ENCODE data around the gene STRADA. TPM values are rescaled to one million over a fixed set of nuclear protein-coding genes. Genes with fewer than 3 reads are reported as not detected.

Gene STRADA
- total and polyA plus RNA-seq, 2 of the 8 experiments (the other 6 are each of a cell fraction or from before 2014, with no cell fraction given) = 35.6 to 43.3 TPM

- TF ChIP-seq ZNF274 (IDR thresholded peaks at IDR 0.05; ENCODE audit: borderline replicate concordance, extremely low read depth, low read length) (no peak), SIRT6 (IDR thresholded peaks at IDR 0.05; ENCODE audit: low read length) (no peak), GTF2F1 (IDR thresholded peaks at IDR 0.05; ENCODE audit: borderline replicate concordance, low read depth, low read length) (no peak), PHF8 (conservative IDR thresholded peaks at IDR 0.05; ENCODE audit: low read depth, low read length) (peak; percentile 63), SIN3A (conservative IDR thresholded peaks at IDR 0.05 in 1 of 2, IDR thresholded peaks at IDR 0.05 in 1 of 2; ENCODE audit: low read depth in 1 of 2, low read length in 2 of 2) (peak; percentile 49 to 69; a peak in 1 of 4 replicates), TAF1 (IDR thresholded peaks at IDR 0.05; ENCODE audit: low read depth, low read length) (peak; percentile 84), KDM5A (IDR thresholded peaks at IDR 0.05; ENCODE audit: low read length) (no peak), NANOG (IDR thresholded peaks at IDR 0.05; ENCODE audit: insufficient read depth, low read depth, low read length, poor library complexity, severe bottlenecking) (peak; percentile 27), SUZ12 (IDR thresholded peaks at IDR 0.05; ENCODE audit: low read length) (no peak), ATF2 (IDR thresholded peaks at IDR 0.05; ENCODE audit: low read length) (peak; percentile 76), TCF12 (IDR thresholded peaks at IDR 0.05; ENCODE audit: low read depth, low read length) (0 out of 2 replicates have a peak, but pooled peaks have one; percentile 57), BCL11A (IDR thresholded peaks at IDR 0.05; ENCODE audit: low read depth in 2 of 2, low read length in 2 of 2) (no peak), JUN (IDR thresholded peaks at IDR 0.05; ENCODE audit: low read depth, low read length) (no peak), TBP (IDR thresholded peaks at IDR 0.05; ENCODE audit: low read depth, low read length) (peak; percentile 73), POLR2A (IDR thresholded peaks at IDR 0.05; ENCODE audit: control extremely low read depth in 1 of 2, low read depth in 2 of 2, low read length in 2 of 2) (peak in 1 of 2 experiments; percentile 88; a peak in 2 of 3 replicates), RNF2 (IDR thresholded peaks at IDR 0.05; ENCODE audit: borderline replicate concordance, low read depth, low read length, missing control alignments, poor library complexity, severe bottlenecking) (no peak), KDM1A (IDR thresholded peaks at IDR 0.05; ENCODE audit: borderline replicate concordance, low read length) (no peak), YY1 (IDR thresholded peaks at IDR 0.05; ENCODE audit: low read depth, low read length) (0 out of 2 replicates have a peak, but pooled peaks have one; percentile 8), CHD1 (IDR thresholded peaks at IDR 0.05; ENCODE audit: low read depth, low read length) (no peak), BRCA1 (IDR thresholded peaks at IDR 0.05; ENCODE audit: low read depth, low read length) (no peak), SAP30 (IDR thresholded peaks at IDR 0.05; ENCODE audit: insufficient read depth, insufficient replicate concordance, low read length) (no peak), SP4 (IDR thresholded peaks at IDR 0.05; ENCODE audit: low read length) (peak; percentile 57; the same call in 1 of the 2 replicates), GABPA (IDR thresholded peaks at IDR 0.05; ENCODE audit: borderline replicate concordance, insufficient read depth, low read length) (no peak)
Observed at GRCh38 chr17:63741408-63742173, at the start of gene STRADA (continued).

All from H1 (cell line).